ENCODE data around the gene OSGIN1.
"Not testable (repeated sequence)": the region's sequence is repeated elsewhere in the genome, so short reads cannot be mapped to it uniquely, and the experiment has no call there.

OSGIN1 gene

GRCh38 chr16:83940630-83941378 is 12.2 kb upstream of the OSGIN1 start:
- DNase-seq (ENCODE audit: low read depth in 2 of 2, low spot score in 1 of 2), result no peak

GRCh38 chr16:83941546-83941945 is 11.5 kb upstream of the OSGIN1 start:
- DNase-seq (ENCODE audit: low read depth in 2 of 2, low spot score in 1 of 2), result not testable (repeated sequence)

- no peak for DNase-seq (ENCODE audit: low read depth in 2 of 2, low spot score in 1 of 2)
Measured at GRCh38 chr16:83942074-83942473, 11.0 kb upstream of the OSGIN1 start.

- no peak for DNase-seq (ENCODE audit: low read depth in 2 of 2, low spot score in 1 of 2)
Measured at GRCh38 chr16:83942815-83943515, 10.1 kb upstream of the OSGIN1 start.

DNA sequence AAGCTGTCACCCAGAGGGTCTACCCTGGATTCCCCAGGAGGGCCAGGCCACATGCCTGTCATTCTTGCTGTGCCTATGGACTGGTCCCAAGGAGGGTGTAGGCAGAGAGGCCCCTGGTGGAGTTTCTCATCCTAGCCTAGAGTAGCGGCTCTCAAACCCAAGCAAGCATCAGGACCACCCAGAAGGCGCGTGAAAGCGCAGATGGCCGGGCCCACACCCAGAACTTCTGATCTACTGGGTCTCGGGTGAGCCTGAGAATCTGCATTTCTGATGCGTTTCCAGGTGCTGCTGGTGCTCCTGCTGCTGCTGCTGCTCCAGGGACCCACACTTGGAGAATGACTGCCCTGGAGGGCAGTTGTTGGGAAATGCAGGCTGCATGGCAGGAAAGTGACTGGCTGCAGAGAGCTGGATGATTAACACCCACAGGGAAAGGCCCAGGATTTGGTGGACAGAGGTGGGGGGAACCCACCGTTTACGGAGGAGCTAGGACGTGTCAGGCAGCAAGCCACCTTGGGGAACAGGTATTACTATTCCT is 9.5 kb upstream of the OSGIN1 start:
- no peak for DNase-seq (ENCODE audit: low read depth in 2 of 2, low spot score in 1 of 2)

DNA sequence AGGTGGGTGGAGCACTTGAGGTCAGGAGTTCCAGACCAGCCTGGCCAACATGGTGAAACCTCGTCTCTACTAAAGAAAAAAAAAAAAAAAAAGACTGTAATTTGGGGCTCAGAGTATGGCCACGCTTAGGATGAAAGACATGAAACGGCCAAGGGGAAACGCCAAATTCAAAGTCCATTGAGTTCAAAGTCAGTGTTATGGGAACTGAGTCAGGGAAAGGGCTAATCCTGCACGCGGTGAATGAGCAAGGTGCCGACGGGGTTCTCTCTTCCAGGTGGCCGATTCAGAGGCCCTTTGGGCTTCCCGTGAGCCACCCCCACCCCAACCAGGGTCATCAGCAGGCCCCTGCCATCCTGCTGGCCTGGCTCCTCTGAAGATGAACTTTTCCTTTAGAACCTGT is 7.5 kb upstream of the OSGIN1 start:
- DNase-seq (ENCODE audit: low read depth in 2 of 2, low spot score in 1 of 2), result no peak

DNA sequence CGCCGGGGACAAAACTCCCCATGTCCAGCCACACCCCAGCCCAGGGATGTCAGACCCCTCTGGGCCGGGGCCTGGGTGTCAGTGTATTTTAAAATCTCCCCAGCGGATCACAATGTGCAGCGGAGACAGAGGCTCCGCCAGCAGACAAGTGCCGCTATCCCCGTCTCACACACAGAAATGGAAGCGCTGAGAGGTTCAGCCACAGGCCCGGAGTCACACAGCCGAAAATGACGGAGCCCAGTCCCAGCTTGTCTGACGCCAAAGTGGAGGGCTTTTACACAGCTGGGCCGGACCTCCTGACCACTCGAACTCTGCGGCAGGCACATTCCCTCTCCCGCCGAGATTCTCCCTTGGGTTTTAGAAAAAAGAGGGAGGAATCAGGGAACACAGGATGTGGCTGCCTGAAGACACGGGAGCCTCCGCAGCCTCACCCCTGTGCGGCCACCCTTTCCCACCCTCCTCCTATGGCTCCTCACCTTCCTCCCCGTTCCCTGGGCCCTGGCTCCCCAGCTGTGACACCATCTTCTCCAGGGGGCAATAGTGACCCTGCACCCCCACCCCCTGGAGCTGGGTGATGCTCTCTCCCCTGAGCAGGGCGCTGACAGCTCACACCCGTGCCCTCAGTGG is 6.8 kb upstream of the OSGIN1 start:
- no peak for DNase-seq (ENCODE audit: low read depth in 2 of 2, low spot score in 1 of 2)

GRCh38 chr16:83946781-83947566 is 6.1 kb upstream of the OSGIN1 start:
- no peak for DNase-seq (ENCODE audit: low read depth in 2 of 2, low spot score in 1 of 2)

GRCh38 chr16:83947642-83948234 is 5.3 kb upstream of the OSGIN1 start:
- DNase-seq (ENCODE audit: low read depth in 2 of 2, low spot score in 1 of 2), result no peak

- DNase-seq (ENCODE audit: low read depth in 2 of 2, low spot score in 1 of 2), result no peak
Measured at GRCh38 chr16:83948914-83949723, 3.9 kb upstream of the OSGIN1 start.

GRCh38 chr16:83949724-83950001 is 3.4 kb upstream of the OSGIN1 start:
- DNase-seq (ENCODE audit: low read depth in 2 of 2, low spot score in 1 of 2), result no peak

- DNase-seq (ENCODE audit: low read depth in 2 of 2, low spot score in 1 of 2), result not testable (repeated sequence)
Measured at GRCh38 chr16:83950862-83951399, 2.1 kb upstream of the OSGIN1 start.

- DNase-seq (ENCODE audit: low read depth in 2 of 2, low spot score in 1 of 2), result no peak
Measured at GRCh38 chr16:83951544-83951943, 1.5 kb upstream of the OSGIN1 start.

GRCh38 chr16:83952587-83952939 is 477 bp upstream of the OSGIN1 start:
- no peak for DNase-seq (ENCODE audit: low read depth in 2 of 2, low spot score in 1 of 2)

GRCh38 chr16:83953796-83954576 is 946 bp downstream of the OSGIN1 start:
- DNase-seq (ENCODE audit: low read depth in 2 of 2, low spot score in 1 of 2), result no peak

GRCh38 chr16:83954577-83955016 is 1.6 kb downstream of the OSGIN1 start:
- no peak for DNase-seq (ENCODE audit: low read depth in 2 of 2, low spot score in 1 of 2)

- no peak for DNase-seq (ENCODE audit: low read depth in 2 of 2, low spot score in 1 of 2)
Measured at GRCh38 chr16:83955218-83956130, 2.4 kb downstream of the OSGIN1 start.

Measured in stimulated activated CD8-positive, alpha-beta memory T cell treated with anti-CD3 and anti-CD28 coated beads, Interleukin-4, amount 100 ng/mL, for 1 hour (primary cell).